ENCODE results near the gene GCH1. TPM values are rescaled to one million over a fixed set of nuclear protein-coding genes. Genes with fewer than 3 reads are reported as not detected.

Gene GCH1
- total RNA-seq, 4 donors from 2014 or later: 9.5 to 24.1 (median 15.4) TPM

DNA sequence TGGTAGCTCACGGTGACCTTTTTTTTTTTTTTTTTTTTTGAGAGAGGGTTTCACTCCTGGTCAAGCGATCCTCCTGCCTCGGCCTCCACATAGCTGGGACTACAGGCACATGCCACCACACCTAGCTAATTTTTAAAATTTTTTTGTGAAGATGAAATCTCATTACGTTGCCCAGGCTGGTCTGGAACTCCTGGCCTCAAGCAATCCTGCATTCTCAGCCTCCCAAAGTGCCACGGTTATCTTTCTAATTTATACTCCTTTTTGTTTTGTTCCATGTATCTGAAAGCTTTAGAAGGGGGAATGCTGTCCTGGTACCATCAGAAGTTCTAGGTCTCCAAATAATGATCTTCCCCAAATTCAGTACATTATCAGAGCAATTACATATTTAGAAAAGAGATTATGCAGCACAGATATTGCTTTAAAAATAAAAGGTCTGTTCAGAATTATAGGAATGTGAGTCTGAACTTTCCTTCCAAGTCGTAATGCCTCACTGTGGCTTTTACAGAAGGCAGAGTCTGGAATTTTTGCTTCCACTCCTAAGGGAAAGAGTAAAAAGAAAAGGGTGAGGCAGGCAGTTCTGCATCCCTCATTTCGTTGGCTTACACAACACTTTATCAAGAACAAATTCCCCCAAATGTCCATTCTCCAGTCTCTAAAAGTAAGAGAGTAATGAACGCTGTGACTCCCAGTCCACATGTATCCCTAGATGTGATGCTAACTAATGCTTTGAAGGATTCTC lies 73.0 kb downstream of the GCH1 start:
- intact Hi-C loops (cut with DNase I; ENCODE audit: low total_unique reads): no loop called here
- H3K4me3 ChIP-seq (ENCODE audit: low read depth, poor library complexity, severe bottlenecking): no peak overlapping the region
- no peak for DNase-seq (ENCODE audit: low spot score in 2 of 2)
- 65 to 68% methylated on average over 8 of the region's 8 CpGs for WGBS, 2 donors
- TF ChIP-seq, protein P1, sequence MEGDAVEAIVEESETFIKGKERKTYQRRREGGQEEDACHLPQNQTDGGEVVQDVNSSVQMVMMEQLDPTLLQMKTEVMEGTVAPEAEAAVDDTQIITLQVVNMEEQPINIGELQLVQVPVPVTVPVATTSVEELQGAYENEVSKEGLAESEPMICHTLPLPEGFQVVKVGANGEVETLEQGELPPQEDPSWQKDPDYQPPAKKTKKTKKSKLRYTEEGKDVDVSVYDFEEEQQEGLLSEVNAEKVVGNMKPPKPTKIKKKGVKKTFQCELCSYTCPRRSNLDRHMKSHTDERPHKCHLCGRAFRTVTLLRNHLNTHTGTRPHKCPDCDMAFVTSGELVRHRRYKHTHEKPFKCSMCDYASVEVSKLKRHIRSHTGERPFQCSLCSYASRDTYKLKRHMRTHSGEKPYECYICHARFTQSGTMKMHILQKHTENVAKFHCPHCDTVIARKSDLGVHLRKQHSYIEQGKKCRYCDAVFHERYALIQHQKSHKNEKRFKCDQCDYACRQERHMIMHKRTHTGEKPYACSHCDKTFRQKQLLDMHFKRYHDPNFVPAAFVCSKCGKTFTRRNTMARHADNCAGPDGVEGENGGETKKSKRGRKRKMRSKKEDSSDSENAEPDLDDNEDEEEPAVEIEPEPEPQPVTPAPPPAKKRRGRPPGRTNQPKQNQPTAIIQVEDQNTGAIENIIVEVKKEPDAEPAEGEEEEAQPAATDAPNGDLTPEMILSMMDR (IDR thresholded peaks at IDR 0.05): no peak
- no peak for TF ChIP-seq POLR2A (IDR thresholded peaks at IDR 0.05)

DNA sequence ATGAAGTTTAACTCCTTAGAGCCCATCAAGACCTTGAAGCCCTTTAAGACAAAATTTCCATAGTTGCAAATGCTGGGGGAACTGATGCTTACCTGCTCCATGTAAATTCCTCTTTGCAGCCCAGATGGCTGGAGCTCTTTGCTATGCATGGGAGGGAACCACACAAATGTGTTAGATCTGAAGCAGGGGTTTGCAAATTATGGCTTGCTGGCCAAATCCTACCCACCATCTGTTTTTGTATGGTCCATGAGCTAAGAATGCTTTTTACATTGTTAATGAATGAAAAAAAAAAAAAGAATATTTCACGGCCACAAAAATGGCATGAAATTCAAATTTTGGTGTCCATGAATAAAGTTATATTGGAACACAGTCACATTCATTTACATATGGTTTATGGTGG lies 74.6 kb downstream of the GCH1 start:
- TF ChIP-seq, protein P1 (IDR thresholded peaks at IDR 0.05): no peak
- no peak for TF ChIP-seq POLR2A (IDR thresholded peaks at IDR 0.05)
- intact Hi-C loops (cut with DNase I; ENCODE audit: low total_unique reads): no loop called here
- WGBS, 2 donors: 92 to 100% methylated on average over 1 of the region's 1 CpG

DNA sequence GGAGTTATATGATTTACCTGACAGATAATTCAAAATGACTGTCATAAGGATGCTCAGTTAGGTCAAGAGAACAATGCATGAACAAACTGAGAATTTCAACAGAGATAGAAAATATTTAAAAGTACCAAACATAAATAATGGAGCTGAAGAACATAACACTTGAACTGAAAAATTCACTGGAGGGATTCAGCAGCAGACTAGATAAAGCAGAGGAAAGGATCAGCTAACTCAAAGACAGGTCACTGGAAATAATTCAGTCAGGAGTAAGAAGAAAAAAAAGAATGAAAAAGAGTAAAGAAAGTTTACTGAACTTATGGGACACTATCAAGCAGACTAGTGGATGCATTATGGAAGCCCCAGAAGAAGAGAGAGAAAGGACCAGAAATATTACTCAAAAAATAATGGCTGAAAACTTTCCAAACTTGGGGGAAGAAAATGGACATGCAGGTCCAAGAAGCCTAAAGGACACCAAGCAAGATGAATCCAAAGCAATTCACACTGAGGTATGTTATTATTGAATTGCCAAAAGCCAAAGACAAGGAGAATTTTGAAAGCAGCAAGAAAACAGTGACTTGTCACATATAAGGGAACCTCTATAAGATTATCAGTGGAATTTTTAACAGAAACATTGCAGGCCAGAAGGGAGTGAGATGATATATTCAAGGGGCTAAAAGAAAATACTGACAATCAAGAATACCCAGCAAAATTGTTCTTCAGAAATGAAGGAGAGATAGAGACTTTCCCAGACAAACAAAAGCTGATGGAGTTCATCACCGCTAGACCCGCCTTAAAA lies 78.7 kb downstream of the GCH1 start:
- H3K4me3 ChIP-seq (ENCODE audit: low read depth, poor library complexity, severe bottlenecking): no peak overlapping the region
- intact Hi-C loops (cut with DNase I; ENCODE audit: low total_unique reads): no loop called here
- DNase-seq (ENCODE audit: low spot score in 2 of 2): no peak
- 99% methylated on average over 2 of the region's 2 CpGs for WGBS, 2 donors
- TF ChIP-seq POLR2A (IDR thresholded peaks at IDR 0.05): no peak
- TF ChIP-seq, protein P1 (IDR thresholded peaks at IDR 0.05): no peak

More for the DNA sequence above, 74.6 kb downstream of the GCH1 start:
- no peak overlapping the region for H3K4me3 ChIP-seq (ENCODE audit: low read depth, poor library complexity, severe bottlenecking)
- no peak for DNase-seq (ENCODE audit: low spot score in 2 of 2)

DNA sequence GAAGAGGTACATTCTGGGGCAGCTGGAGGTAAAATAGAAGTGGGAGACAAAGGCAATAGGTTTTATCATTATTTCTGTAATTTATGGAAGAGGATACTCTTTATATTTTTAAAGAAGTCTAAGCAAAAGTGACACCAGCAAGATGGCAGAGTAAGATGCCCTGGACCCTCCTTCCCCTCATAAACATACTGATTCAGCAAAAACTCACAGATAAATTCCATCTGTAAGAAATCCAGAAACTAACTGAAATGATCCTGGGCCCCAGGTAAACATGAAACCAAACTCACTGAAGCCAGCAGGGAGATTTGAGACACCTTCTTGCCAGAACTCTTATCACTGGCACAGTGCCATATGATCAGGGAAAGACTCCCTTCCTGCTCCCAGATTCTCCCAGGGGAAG lies 79.9 kb downstream of the GCH1 start:
- DNase-seq (ENCODE audit: low spot score in 2 of 2): no peak
- intact Hi-C loops (cut with DNase I; ENCODE audit: low total_unique reads): no loop called here
- TF ChIP-seq, protein P1 (IDR thresholded peaks at IDR 0.05): no peak
- TF ChIP-seq POLR2A (IDR thresholded peaks at IDR 0.05): no peak
- H3K4me3 ChIP-seq (ENCODE audit: low read depth, poor library complexity, severe bottlenecking): no peak overlapping the region

DNA sequence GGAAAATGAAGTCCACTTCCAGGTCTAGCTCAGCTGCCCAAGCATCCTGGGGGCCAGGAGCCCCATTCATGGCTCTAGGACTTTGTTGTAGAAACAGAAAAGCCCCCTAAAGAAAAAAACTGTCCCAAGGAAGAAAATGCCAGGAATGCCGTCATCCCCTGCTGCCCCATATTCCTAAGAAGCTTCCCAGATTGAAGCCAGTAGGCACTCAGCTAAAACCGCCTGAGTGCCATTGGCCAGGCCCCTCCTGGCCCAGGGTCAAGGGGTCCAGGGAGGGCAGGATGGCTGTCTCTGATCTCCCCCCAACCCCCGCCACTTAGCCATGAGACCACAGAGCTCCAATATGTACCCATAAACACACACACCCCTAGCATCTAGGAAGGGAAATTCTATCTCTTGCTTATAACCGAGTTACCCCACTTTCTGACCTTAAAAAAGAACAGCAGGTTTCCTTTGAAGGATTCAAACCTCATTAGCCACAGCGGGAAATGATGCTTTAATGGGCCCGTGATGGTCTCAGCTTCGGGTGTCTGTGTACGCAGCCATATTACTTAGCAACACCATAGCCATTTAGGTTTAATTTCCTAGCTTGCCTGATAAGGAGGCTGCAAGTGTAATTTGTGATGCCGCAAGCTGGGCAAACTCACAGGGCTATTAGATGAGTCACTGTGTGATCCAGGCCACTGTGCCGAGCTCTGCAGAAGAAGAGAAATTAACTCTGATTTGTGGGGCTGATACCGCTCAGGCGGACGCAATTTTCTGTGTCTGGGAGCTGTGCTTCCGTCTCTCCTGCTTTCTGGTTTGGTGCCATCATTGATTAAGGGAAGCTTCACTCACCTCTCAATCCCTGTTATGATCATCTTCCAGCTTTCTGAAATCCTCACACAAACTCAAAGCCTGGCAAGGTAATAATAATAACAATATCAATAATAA lies 84.2 kb downstream of the GCH1 start:
- 45 to 58% methylated on average over 14 of the region's 14 CpGs for WGBS, 2 donors
- no peak overlapping the region for H3K4me3 ChIP-seq (ENCODE audit: low read depth, poor library complexity, severe bottlenecking)
- TF ChIP-seq, protein P1 (IDR thresholded peaks at IDR 0.05): no peak
- TF ChIP-seq POLR2A (IDR thresholded peaks at IDR 0.05): no peak
- intact Hi-C loops (cut with DNase I; ENCODE audit: low total_unique reads): no loop called here
- no peak for DNase-seq (ENCODE audit: low spot score in 2 of 2)

All from lower leg skin (tissue), 4 donors.